ENCODE measurements around the gene MUC12.

DNA sequence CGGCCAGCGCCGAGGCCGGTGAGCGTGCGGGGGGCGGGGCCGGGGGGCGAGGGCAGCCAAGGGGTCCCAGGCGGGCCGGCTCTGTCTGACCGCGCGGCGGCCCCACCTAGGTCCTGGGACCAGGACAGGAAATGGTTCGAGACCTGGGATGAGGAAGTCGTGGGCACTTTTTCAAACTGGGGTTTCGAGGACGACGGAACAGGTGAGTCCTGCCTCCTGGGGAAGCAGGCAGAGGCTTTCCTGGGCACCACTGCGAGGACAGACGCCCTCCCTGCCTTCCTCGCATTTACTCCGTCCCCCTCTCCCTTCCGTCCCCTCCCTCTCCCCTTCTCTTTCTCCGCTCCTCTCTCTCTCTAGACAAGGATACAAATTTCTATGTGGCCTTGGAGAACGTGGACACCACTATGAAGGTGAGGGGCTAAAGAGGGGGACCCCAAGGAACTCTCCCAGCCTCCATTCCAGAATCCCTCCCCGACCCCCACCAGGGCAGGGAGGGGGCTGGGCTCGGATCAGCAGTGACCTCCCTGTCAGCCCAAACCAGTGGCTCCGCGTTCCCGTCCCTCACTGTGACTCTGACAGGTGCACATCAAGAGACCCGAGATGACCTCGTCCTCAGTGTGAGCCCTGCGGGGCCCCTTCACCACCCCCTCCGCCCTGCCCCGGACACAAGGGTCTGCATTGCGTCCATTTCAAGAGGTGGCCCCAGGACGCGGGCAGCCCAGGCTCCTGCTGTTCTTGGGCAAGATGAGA lies 2.6 kb upstream of the MUC12 start:
- TF ChIP-seq EZH2 (IDR thresholded peaks at IDR 0.05), result no peak
- TF ChIP-seq POLR2AphosphoS5 (IDR thresholded peaks at IDR 0.05; ENCODE audit: borderline replicate concordance, low read depth, low read length), result no peak

All from SK-N-MC (cell line).